ENCODE data around the gene KIF20A.
"Not testable (repeated sequence)": the region's sequence is repeated elsewhere in the genome, so short reads cannot be mapped to it uniquely, and the experiment has no call there.

The KIF20A gene

DNA sequence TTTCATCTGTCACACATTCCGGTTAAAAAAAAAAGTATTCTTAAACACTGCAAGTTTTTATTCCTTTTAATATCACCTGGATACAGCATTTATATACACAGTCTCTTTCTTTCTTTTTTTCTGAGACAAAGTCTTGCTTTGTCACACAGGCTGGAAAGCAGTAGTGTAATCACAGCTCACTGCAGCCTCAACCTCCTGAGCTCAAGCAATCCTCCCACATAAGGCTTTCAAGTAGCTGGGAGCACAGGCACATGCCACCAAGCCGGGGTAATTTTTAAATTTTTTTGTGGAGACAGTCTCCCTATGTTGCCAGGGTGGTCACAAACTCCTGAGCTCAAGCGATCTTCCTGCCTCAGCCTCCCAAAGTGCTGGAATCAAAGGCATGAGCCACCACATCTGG lies 13.9 kb downstream of the KIF20A start:
- H3K4me1 ChIP-seq (ENCODE audit: control insufficient read depth, insufficient read depth, low read length): no peaks in the 10 kb centered on the region
- no peaks in the 10 kb centered on the region for H3K9me3 ChIP-seq (ENCODE audit: control insufficient read depth, insufficient read depth, low read length)
- H3K36me3 ChIP-seq (ENCODE audit: control insufficient read depth, insufficient read depth, low read length): peaks cover 20% of the 10 kb centered on the region
- H3K4me3 ChIP-seq (ENCODE audit: low read depth, low read length): no peak overlapping the region
- H3K9ac ChIP-seq (ENCODE audit: low read depth, low read length): no peak overlapping the region
- H3K27me3 ChIP-seq (ENCODE audit: control insufficient read depth, insufficient read depth, low read length): no peaks in the 10 kb centered on the region

DNA sequence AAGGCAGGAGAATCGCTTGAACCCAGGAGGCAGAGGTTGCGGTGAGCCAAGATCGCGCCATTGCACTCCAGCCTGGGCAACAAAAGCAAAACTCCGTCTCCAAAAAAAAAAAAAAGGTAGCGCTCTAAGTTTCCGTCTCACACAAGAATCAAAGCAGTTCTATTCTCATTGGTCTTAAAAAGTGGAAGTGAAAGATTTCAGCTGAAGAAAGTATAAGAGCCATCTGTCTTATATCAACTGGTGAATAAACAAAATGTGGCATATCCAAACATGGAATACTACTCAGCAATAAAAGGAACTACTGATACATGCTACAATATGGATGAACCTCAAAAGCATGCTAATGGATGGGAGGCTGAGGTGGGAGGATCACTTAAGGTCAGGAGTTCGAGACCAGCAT lies 14.9 kb downstream of the KIF20A start:
- H3K27me3 ChIP-seq (ENCODE audit: control insufficient read depth, insufficient read depth, low read length); H3K4me3 ChIP-seq (ENCODE audit: low read depth, low read length); H3K9me3 ChIP-seq (ENCODE audit: control insufficient read depth, insufficient read depth, low read length); H3K9ac ChIP-seq (ENCODE audit: low read depth, low read length); H3K4me1 ChIP-seq (ENCODE audit: control insufficient read depth, insufficient read depth, low read length): not testable (repeated sequence)
- peaks cover 14% of the 10 kb centered on the region for H3K36me3 ChIP-seq (ENCODE audit: control insufficient read depth, insufficient read depth, low read length)

GRCh38 chr5:138210985-138211384 lies 32.1 kb downstream of the KIF20A start:
- Histone ChIP-seq H3K36me3 (ENCODE audit: control insufficient read depth, insufficient read depth, low read length) (no peaks in the 10 kb centered on the region), H3K4me3 (ENCODE audit: low read depth, low read length) (no peak overlapping the region), H3K4me1 (ENCODE audit: control insufficient read depth, insufficient read depth, low read length) (no peaks in the 10 kb centered on the region), H3K9me3 (ENCODE audit: control insufficient read depth, insufficient read depth, low read length) (no peaks in the 10 kb centered on the region), H3K27me3 (ENCODE audit: control insufficient read depth, insufficient read depth, low read length) (no peaks in the 10 kb centered on the region), H3K9ac (ENCODE audit: low read depth, low read length) (no peak overlapping the region)

GRCh38 chr5:138212828-138213160 lies 33.9 kb downstream of the KIF20A start:
- no peaks in the 10 kb centered on the region for H3K27me3 ChIP-seq (ENCODE audit: control insufficient read depth, insufficient read depth, low read length)
- H3K4me3 ChIP-seq (ENCODE audit: low read depth, low read length): peak overlapping the region; percentile 99
- H3K9ac ChIP-seq (ENCODE audit: low read depth, low read length): peak overlapping the region; percentile 97
- H3K9me3 ChIP-seq (ENCODE audit: control insufficient read depth, insufficient read depth, low read length): no peaks in the 10 kb centered on the region
- H3K36me3 ChIP-seq (ENCODE audit: control insufficient read depth, insufficient read depth, low read length): no peaks in the 10 kb centered on the region
- H3K4me1 ChIP-seq (ENCODE audit: control insufficient read depth, insufficient read depth, low read length): no peaks in the 10 kb centered on the region

GRCh38 chr5:138213161-138214029 lies 34.5 kb downstream of the KIF20A start, which contains the start of gene CDC23:
TSS of gene CDC23 (minus strand) at chr5:138213323. CDS start at chr5:138213312, 11 bp downstream.
- peak within 1 kb of the TSS; percentile 99 for H3K4me3 ChIP-seq (ENCODE audit: low read depth, low read length)
- no peaks in the 10 kb centered on the region for H3K4me1 ChIP-seq (ENCODE audit: control insufficient read depth, insufficient read depth, low read length)
- H3K36me3 ChIP-seq (ENCODE audit: control insufficient read depth, insufficient read depth, low read length): no peaks in the 10 kb centered on the region
- no peaks in the 10 kb centered on the region for H3K9me3 ChIP-seq (ENCODE audit: control insufficient read depth, insufficient read depth, low read length)
- peak within 1 kb of the TSS; percentile 97 for H3K9ac ChIP-seq (ENCODE audit: low read depth, low read length)
- no peaks in the 10 kb centered on the region for H3K27me3 ChIP-seq (ENCODE audit: control insufficient read depth, insufficient read depth, low read length)

GRCh38 chr5:138216799-138217198 lies 37.9 kb downstream of the KIF20A start:
- H3K36me3 ChIP-seq (ENCODE audit: control insufficient read depth, insufficient read depth, low read length): no peaks in the 10 kb centered on the region
- H3K9ac ChIP-seq (ENCODE audit: low read depth, low read length): no peak overlapping the region
- H3K4me1 ChIP-seq (ENCODE audit: control insufficient read depth, insufficient read depth, low read length): no peaks in the 10 kb centered on the region
- no peaks in the 10 kb centered on the region for H3K9me3 ChIP-seq (ENCODE audit: control insufficient read depth, insufficient read depth, low read length)
- H3K27me3 ChIP-seq (ENCODE audit: control insufficient read depth, insufficient read depth, low read length): no peaks in the 10 kb centered on the region
- no peak overlapping the region for H3K4me3 ChIP-seq (ENCODE audit: low read depth, low read length)

- H3K27me3 ChIP-seq (ENCODE audit: control insufficient read depth, insufficient read depth, low read length): peaks cover 8% of the 10 kb centered on the region
- H3K4me3 ChIP-seq (ENCODE audit: low read depth, low read length): no peak overlapping the region
- H3K9me3 ChIP-seq (ENCODE audit: control insufficient read depth, insufficient read depth, low read length): no peaks in the 10 kb centered on the region
- no peaks in the 10 kb centered on the region for H3K36me3 ChIP-seq (ENCODE audit: control insufficient read depth, insufficient read depth, low read length)
- H3K9ac ChIP-seq (ENCODE audit: low read depth, low read length): no peak overlapping the region
- H3K4me1 ChIP-seq (ENCODE audit: control insufficient read depth, insufficient read depth, low read length): no peaks in the 10 kb centered on the region
Measured at GRCh38 chr5:138223532-138223931, 44.6 kb downstream of the KIF20A start.

- Histone ChIP-seq H3K4me1 (ENCODE audit: control insufficient read depth, insufficient read depth, low read length) (no peaks in the 10 kb centered on the region), H3K4me3 (ENCODE audit: low read depth, low read length) (no peak overlapping the region), H3K9ac (ENCODE audit: low read depth, low read length) (no peak overlapping the region), H3K9me3 (ENCODE audit: control insufficient read depth, insufficient read depth, low read length) (no peaks in the 10 kb centered on the region), H3K36me3 (ENCODE audit: control insufficient read depth, insufficient read depth, low read length) (no peaks in the 10 kb centered on the region), H3K27me3 (ENCODE audit: control insufficient read depth, insufficient read depth, low read length) (peaks cover 8% of the 10 kb centered on the region)
Measured at GRCh38 chr5:138224712-138225111, 45.8 kb downstream of the KIF20A start.

DNA sequence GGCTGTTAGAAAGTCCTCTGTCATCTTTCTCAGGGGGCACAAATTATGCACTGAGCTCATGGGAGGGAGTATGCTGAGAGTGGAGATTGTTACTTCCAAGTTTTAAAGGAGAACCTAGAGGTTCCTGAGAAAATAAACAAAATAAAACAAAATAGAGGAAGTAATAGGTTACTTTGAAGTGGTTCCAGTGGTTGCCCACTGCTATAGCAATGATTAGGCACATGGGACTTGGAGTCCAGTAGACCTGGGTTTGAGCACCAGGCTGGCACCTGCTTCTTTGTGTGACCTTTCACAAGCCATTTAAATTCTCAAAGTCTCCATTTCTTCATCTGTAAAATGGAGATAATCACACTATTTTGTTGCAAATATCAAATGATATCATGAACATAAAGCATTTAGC lies 48.0 kb downstream of the KIF20A start:
- no peak overlapping the region for H3K9ac ChIP-seq (ENCODE audit: low read depth, low read length)
- H3K4me3 ChIP-seq (ENCODE audit: low read depth, low read length): no peak overlapping the region
- H3K36me3 ChIP-seq (ENCODE audit: control insufficient read depth, insufficient read depth, low read length): no peaks in the 10 kb centered on the region
- no peaks in the 10 kb centered on the region for H3K9me3 ChIP-seq (ENCODE audit: control insufficient read depth, insufficient read depth, low read length)
- no peaks in the 10 kb centered on the region for H3K4me1 ChIP-seq (ENCODE audit: control insufficient read depth, insufficient read depth, low read length)
- peaks cover 8% of the 10 kb centered on the region for H3K27me3 ChIP-seq (ENCODE audit: control insufficient read depth, insufficient read depth, low read length)

GRCh38 chr5:138229387-138229786 lies 50.5 kb downstream of the KIF20A start:
- no peak overlapping the region for H3K9ac ChIP-seq (ENCODE audit: low read depth, low read length)
- H3K4me1 ChIP-seq (ENCODE audit: control insufficient read depth, insufficient read depth, low read length): no peaks in the 10 kb centered on the region
- H3K36me3 ChIP-seq (ENCODE audit: control insufficient read depth, insufficient read depth, low read length): no peaks in the 10 kb centered on the region
- no peaks in the 10 kb centered on the region for H3K27me3 ChIP-seq (ENCODE audit: control insufficient read depth, insufficient read depth, low read length)
- no peaks in the 10 kb centered on the region for H3K9me3 ChIP-seq (ENCODE audit: control insufficient read depth, insufficient read depth, low read length)
- H3K4me3 ChIP-seq (ENCODE audit: low read depth, low read length): no peak overlapping the region

GRCh38 chr5:138230261-138230660 lies 51.3 kb downstream of the KIF20A start:
- no peak overlapping the region for H3K9ac ChIP-seq (ENCODE audit: low read depth, low read length)
- no peaks in the 10 kb centered on the region for H3K36me3 ChIP-seq (ENCODE audit: control insufficient read depth, insufficient read depth, low read length)
- H3K4me3 ChIP-seq (ENCODE audit: low read depth, low read length): no peak overlapping the region
- H3K9me3 ChIP-seq (ENCODE audit: control insufficient read depth, insufficient read depth, low read length): no peaks in the 10 kb centered on the region
- no peaks in the 10 kb centered on the region for H3K4me1 ChIP-seq (ENCODE audit: control insufficient read depth, insufficient read depth, low read length)
- H3K27me3 ChIP-seq (ENCODE audit: control insufficient read depth, insufficient read depth, low read length): no peaks in the 10 kb centered on the region

DNA sequence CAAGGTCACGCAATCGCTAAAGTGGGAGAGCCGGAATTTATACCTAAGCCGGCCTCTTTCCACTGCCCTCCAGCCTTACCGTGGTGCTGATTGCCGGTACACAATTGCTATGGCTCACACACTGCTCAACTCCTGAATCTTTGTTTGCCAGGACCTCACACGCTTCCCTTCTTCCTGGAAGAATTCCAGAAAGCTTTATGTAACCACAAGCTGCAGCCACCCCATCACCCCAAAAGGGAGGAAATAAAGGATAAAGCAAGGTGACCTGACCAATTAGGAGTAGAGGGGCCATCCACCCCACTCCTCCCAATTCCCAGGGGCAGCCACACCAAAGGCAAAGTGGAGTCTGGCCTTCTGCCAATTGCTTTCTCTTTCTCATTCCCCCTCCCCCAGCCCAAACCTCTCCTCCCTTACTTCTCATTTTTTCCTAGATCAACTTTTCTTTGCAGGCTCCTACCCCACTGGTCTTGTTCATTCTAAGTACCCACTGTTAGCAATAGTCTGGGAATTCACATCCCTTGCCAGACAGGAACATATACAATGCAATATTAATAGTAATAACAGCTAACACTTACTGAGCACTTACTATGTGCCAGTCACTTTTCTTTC lies 52.2 kb downstream of the KIF20A start:
- no peaks in the 10 kb centered on the region for H3K27me3 ChIP-seq (ENCODE audit: control insufficient read depth, insufficient read depth, low read length)
- no peaks in the 10 kb centered on the region for H3K4me1 ChIP-seq (ENCODE audit: control insufficient read depth, insufficient read depth, low read length)

More for the DNA sequence above, 52.2 kb downstream of the KIF20A start:
- Histone ChIP-seq H3K36me3 (ENCODE audit: control insufficient read depth, insufficient read depth, low read length) (no peaks in the 10 kb centered on the region), H3K4me3 (ENCODE audit: low read depth, low read length) (no peak overlapping the region), H3K9ac (ENCODE audit: low read depth, low read length) (no peak overlapping the region), H3K9me3 (ENCODE audit: control insufficient read depth, insufficient read depth, low read length) (no peaks in the 10 kb centered on the region)
